Adrenal gland (tissue), 12 donors: ENCODE results near the gene CTTNBP2NL. TPM values are rescaled to one million over a fixed set of nuclear protein-coding genes. Genes with fewer than 3 reads are reported as not detected.

ENCODE experiments used
- DNase-seq, 7 donors: peaks; one replicate each; pipeline ENCODE4 v3.0.0-alpha.2; 2019 to 2020
- H3K27ac ChIP-seq, 5 donors: fragments of 200-600 bp; sonication (generic) in 4 of 5; 1 replicate in 3 of 5; 2 replicates in 2 of 5; pipeline versions ENCODE4 v1.5.1 to v1.8.0; 2016 to 2020; ENCODE audit warnings: mild to moderate bottlenecking in 1 of 5
- H3K27me3 ChIP-seq: fragments of 200-600 bp; 2 replicates; pipeline ENCODE4 v1.8.0; 2021
- H3K36me3 ChIP-seq, 2 donors: fragments of 200-600 bp; replicated peaks in 1 of 2; 1 replicate in 1 of 2; 2 replicates in 1 of 2; pipeline versions ENCODE4 v1.5.1 to v1.8.0; 2018 to 2022
- H3K4me1 ChIP-seq, 2 donors: fragments of 200-600 bp; replicated peaks in 1 of 2; 1 replicate in 1 of 2; 2 replicates in 1 of 2; pipeline versions ENCODE4 v1.5.1 to v1.8.0; 2018 to 2021
- H3K4me3 ChIP-seq, 4 donors: fragments of 200-600 bp; sonication (generic) in 3 of 4; one replicate each; pipeline ENCODE4 v1.5.1; 2016 to 2018
- H3K9me3 ChIP-seq, 3 donors: fragments of 200-600 bp; sonication (generic) in 1 of 3; replicated peaks in 1 of 3; 1 replicate in 2 of 3; 2 replicates in 1 of 3; pipeline versions ENCODE4 v1.5.1 to v1.8.0; 2016 to 2021
- POLR2A ChIP-seq, 2 donors: fragments of 450-650 bp; IDR thresholded peaks; one replicate each; pipeline ENCODE4 v1.6.1; 2017; ENCODE audit warnings: antibody characterized with exemption in 2 of 2, mild to moderate bottlenecking in 2 of 2, moderate library complexity in 1 of 2
- WGBS, 4 donors: extraction: QIAGEN DNeasy Blood & Tissue Kit in 2 of 4; methylation state at CpG; one replicate each; pipeline versions ENCODE4 v1.1.5 to v1.1.7; 2013 to 2017; 5-methylcytosine and 5-hydroxymethylcytosine counted together
- intact Hi-C, 2 donors: fragments of 100-400 bp; cut with DNase I; formaldehyde crosslinking; loops; one replicate each; pipeline versions ENCODE4 v1.14.1 to v1.15.0; 2022 to 2023
- polyA plus RNA-seq, 3 donors: library from polyadenylated mRNA; stranded (reverse); fragments of 200-250 nt in 2 of 3; fragments of 350-450 nt in 1 of 3; fragmentation: Illumina TruSeq in 1 of 3; extraction: RNeasy Lipid Tissue Mini Kit (QIAGEN cat#74804) in 1 of 3; gene quantifications; one replicate each; pipeline ENCODE4 v1.2.3, GENCODE V29; 2013 to 2014
- total RNA-seq, 9 donors: library from RNA; depleted of rRNA in 4 of 9; stranded (reverse); fragments of >200 nt in 4 of 9; fragments of 120-200 nt in 1 of 9; fragmentation: NEBNext Ultra II Directional in 1 of 9; extraction: Animal tissue kit (Norgen Biotek cat#: 25700) in 1 of 9; gene quantifications; one replicate each; pipeline versions ENCODE4 v1.1.0 to v1.2.4, GENCODE V29; 2013 to 2023
- TF ChIP-seq, protein P1 (sequence below), 6 experiments: fragments of 450-650 bp in 4 of 6; fragments of 200-600 bp in 2 of 6; sonication (generic) in 1 of 6; IDR thresholded peaks; 1 replicate in 5 of 6; 2 replicates in 1 of 6; pipeline versions ENCODE4 v1.5.1 to v1.8.0; 2016 to 2021; ENCODE audit warnings: antibody characterized with exemption in 6 of 6, mild to moderate bottlenecking in 2 of 6, moderate library complexity in 1 of 6
- donor health status: healthy with polysubstance abuse.
- donor health status: Bipolar disorder and iron deficiency.
- donor health status: DM: yes; HTN: yes; CAD: no.
- donor health status: DM: no; HTN: no; CAD: no.
- donor health status: DM: no; HTN: no; CAD: no.
- donor health status: DM: yes; HTN: yes; CAD: no.

CTTNBP2NL gene
- total and polyA plus RNA-seq, 12 donors, result 2.5 to 22.0 (median 9.9) TPM

DNA sequence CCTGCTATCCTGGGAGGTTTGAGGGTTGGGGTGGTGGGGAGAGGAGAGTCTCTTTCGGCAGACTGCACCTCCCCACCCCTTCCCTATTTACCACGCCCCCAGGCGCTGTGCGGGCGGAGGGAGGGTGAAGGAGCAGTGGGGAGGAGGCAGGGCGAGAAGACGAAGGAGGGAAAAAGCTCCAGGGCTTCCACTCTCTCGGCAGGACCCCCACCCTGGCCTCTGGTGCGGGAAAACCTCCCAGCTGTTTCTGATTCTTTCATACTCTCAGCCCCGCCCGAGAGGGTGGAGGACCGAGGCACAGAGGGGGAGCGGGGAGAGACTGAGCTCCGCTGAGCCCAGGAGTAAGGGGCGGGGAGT, 111.9 kb downstream of the CTTNBP2NL start:
- TF ChIP-seq, protein P1, sequence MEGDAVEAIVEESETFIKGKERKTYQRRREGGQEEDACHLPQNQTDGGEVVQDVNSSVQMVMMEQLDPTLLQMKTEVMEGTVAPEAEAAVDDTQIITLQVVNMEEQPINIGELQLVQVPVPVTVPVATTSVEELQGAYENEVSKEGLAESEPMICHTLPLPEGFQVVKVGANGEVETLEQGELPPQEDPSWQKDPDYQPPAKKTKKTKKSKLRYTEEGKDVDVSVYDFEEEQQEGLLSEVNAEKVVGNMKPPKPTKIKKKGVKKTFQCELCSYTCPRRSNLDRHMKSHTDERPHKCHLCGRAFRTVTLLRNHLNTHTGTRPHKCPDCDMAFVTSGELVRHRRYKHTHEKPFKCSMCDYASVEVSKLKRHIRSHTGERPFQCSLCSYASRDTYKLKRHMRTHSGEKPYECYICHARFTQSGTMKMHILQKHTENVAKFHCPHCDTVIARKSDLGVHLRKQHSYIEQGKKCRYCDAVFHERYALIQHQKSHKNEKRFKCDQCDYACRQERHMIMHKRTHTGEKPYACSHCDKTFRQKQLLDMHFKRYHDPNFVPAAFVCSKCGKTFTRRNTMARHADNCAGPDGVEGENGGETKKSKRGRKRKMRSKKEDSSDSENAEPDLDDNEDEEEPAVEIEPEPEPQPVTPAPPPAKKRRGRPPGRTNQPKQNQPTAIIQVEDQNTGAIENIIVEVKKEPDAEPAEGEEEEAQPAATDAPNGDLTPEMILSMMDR (IDR thresholded peaks at IDR 0.05), result no peak
- 1 to 3% (median 2%) methylated on average over 11 to 15 of the region's 15 CpGs for WGBS, 4 donors
- DNase-seq, result no peak
- Histone ChIP-seq H3K36me3 (no peaks in the 10 kb centered on the region), H3K4me3 (peak overlapping the region in 2 of 4 donors; percentile 20 to 63), H3K27me3 (no peaks in the 10 kb centered on the region), H3K4me1 (peaks cover 8 to 24% of the 10 kb centered on the region in 2 donors), H3K27ac (no peak overlapping the region), H3K9me3 (no peaks in the 10 kb centered on the region)
- intact Hi-C loops, result loop anchor here in 1 of 2 donors (10.0 kb wide), 1 partner anchor 107 kb away; the partner anchor contains the start of genes CAPZA1 and ST7L

DNA sequence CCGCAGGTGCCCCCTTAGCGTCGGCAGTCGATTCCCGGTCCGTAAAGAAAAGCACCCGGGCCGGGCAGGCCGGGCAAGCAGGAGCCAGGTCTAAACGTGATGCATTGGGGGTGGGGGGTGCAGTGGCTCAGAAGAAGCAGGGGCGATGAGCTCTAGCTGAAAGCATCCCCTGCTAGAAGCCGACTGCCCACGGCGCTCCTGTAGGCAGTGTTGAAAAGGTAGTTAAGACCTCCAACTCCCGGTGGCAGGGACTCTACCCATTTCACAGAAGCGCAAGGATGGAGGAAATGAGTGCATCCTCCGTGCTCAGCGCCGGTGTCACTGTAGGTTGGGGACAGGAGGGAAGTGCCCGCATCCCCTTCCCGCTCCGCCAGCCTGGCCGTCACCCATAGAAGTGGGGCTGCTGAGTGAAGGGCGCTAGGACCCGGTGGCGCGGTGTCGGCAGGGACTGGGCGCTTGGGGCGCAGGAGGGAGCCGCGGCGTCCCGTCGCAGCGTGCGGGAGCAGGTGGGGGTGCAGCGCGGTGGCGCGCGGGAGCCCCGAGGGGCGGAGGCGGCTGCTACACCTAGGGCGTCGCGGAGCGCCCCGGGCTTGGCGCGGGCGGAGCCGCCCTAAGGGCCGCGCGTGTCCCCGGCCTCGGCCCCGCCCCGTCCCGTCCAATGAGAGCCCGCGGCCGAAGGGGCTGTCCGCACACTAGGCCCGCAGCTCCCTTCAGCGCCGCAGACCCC, 112.4 kb downstream of the CTTNBP2NL start, which contains the start of gene WNT2B:
Gene WNT2B (plus strand): TSS at position 688 of the 727 bp plus-strand sequence. CDS start 298 bp downstream, outside the sequence.
- no peaks in the 10 kb centered on the region for H3K36me3 ChIP-seq
- no peaks in the 10 kb centered on the region for H3K27me3 ChIP-seq
- peaks cover 8 to 24% of the 10 kb centered on the region in 2 donors for H3K4me1 ChIP-seq
- DNase-seq, result peak in 1 of 7 donors; percentile 35
- intact Hi-C loops, result loop anchor here in 1 of 2 donors (10.0 kb wide), 1 partner anchor 106 kb away; the partner anchor contains the start of genes CAPZA1 and ST7L
- H3K9me3 ChIP-seq, result no peaks in the 10 kb centered on the region
- 0 to 3% (median 1%) methylated on average over 8 to 69 of the region's 69 CpGs for WGBS, 4 donors
- H3K4me3 ChIP-seq, result peak within 1 kb of the TSS in 3 of 4 donors; percentile 20 to 63 (median 23)
- H3K27ac ChIP-seq, result no peak within 1 kb of the TSS
- TF ChIP-seq POLR2A (IDR thresholded peaks at IDR 0.05), result no peak
- TF ChIP-seq, protein P1 (IDR thresholded peaks at IDR 0.05), result peak in 1 of 6 experiments; percentile 9

DNA sequence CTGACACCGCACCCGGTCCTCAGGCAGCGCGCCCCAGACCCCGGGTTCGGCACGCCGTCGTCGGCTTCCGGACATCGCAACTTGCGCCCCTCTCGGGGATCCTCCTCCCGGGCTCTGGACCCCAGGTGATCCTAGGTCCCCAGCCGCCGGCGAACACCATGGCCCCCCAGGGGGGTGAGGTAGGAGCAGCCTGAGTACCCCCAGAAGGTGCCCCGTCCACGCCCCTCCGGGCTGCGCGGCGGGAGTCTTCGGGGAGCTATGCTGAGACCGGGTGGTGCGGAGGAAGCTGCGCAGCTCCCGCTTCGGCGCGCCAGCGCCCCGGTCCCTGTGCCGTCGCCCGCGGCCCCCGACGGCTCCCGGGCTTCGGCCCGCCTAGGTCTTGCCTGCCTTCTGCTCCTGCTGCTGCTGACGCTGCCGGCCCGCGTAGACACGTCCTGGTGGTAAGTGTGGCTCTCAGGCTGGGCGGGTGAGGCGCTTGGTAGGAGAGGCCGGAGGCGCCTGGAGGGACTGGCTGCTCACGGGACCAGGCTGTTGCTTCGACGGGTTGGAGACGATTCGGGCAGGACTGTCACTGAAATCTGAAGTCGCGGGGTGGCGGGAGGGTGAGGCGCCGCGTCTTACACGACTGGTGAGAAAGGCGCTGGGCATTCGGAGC, 113.1 kb downstream of the CTTNBP2NL start:
- DNase-seq, result peak in 2 of 7 donors; percentile 19 to 37
- intact Hi-C loops, result loop anchor here in 1 of 2 donors (10.0 kb wide), 1 partner anchor 106 kb away; the partner anchor contains the start of genes CAPZA1 and ST7L
- no peaks in the 10 kb centered on the region for H3K27me3 ChIP-seq

More for the DNA sequence above, 113.1 kb downstream of the CTTNBP2NL start:
- no peaks in the 10 kb centered on the region for H3K36me3 ChIP-seq
- no peak for TF ChIP-seq POLR2A (IDR thresholded peaks at IDR 0.05)
- TF ChIP-seq, protein P1 (IDR thresholded peaks at IDR 0.05), result no peak
- H3K4me3 ChIP-seq, result peak overlapping the region in 3 of 4 donors; percentile 20 to 63 (median 23)
- no peaks in the 10 kb centered on the region for H3K9me3 ChIP-seq
- no peak overlapping the region for H3K27ac ChIP-seq
- peaks cover 8 to 24% of the 10 kb centered on the region in 2 donors for H3K4me1 ChIP-seq
- 17 to 27% (median 17%) methylated on average over 35 to 66 of the region's 66 CpGs; no CpG with 5 or more reads in 1 of the 4 donors for WGBS, 4 donors
